Esophagus squamous epithelium (tissue), 4 donors: Measurements from ENCODE around the gene MRPL52.

Source experiments
- CTCF ChIP-seq, 6 experiments: fragments of 450-650 bp in 4 of 6; fragments of 200-600 bp in 2 of 6; sonication (generic) in 2 of 6; IDR thresholded peaks; one replicate each; pipeline ENCODE4 v1.5.1; 2016 to 2019; ENCODE audit warnings: antibody characterized with exemption in 6 of 6, mild to moderate bottlenecking in 4 of 6, moderate library complexity in 4 of 6
- POLR2A ChIP-seq, 4 donors: fragments of 450-650 bp; IDR thresholded peaks; one replicate each; pipeline ENCODE4 v1.6.1; 2017; ENCODE audit warnings: antibody characterized with exemption in 4 of 4, mild to moderate bottlenecking in 4 of 4, moderate library complexity in 3 of 4

GRCh38 chr14:22812744-22813143 lies 16.9 kb upstream of the MRPL52 start:
- TF ChIP-seq CTCF (IDR thresholded peaks at IDR 0.05) (no peak), POLR2A (IDR thresholded peaks at IDR 0.05) (no peak)
